VCaP (cell line): ENCODE results near the gene NELL1.

Experiments
- H3K27ac ChIP-seq: fragments of 450-650 bp; 2 replicates; pipeline ENCODE4 v1.5.1; 2017
- CTCF ChIP-seq: fragments of 450-650 bp; conservative IDR thresholded peaks from 2 replicates; pipeline ENCODE4 v1.5.1; 2017; ENCODE audit warnings: mild to moderate bottlenecking, moderate library complexity

Gene NELL1

GRCh38 chr11:21401496-21401895 is 732.1 kb downstream of the NELL1 start:
- no peak overlapping the region for H3K27ac ChIP-seq
- TF ChIP-seq CTCF = no peak

GRCh38 chr11:21402274-21402673 is 732.9 kb downstream of the NELL1 start:
- H3K27ac ChIP-seq = no peak overlapping the region
- no peak for TF ChIP-seq CTCF

GRCh38 chr11:21403069-21403468 is 733.7 kb downstream of the NELL1 start:
- TF ChIP-seq CTCF = no peak
- H3K27ac ChIP-seq = no peak overlapping the region

DNA sequence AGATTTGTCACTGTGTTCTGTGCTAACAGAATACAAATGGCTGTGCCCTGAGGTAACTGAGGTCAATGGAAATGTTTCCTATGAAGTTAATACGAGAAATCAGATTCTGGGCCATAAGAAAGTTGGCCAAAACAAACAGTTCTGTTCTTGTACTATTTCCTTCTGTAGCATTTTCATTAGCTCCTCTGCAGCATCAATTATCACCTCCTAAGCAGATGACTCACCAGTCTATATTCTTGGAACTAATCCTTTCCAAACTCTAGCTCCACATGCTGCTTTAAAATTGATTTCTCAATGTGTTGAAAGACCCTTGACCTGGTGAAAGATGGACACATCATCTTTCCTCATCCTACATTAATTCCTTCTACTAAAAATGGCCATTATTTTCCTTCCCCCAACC is 736.0 kb downstream of the NELL1 start:
- H3K27ac ChIP-seq = no peak overlapping the region
- no peak for TF ChIP-seq CTCF

GRCh38 chr11:21410513-21410912 is 741.1 kb downstream of the NELL1 start:
- no peak overlapping the region for H3K27ac ChIP-seq
- TF ChIP-seq CTCF = no peak

DNA sequence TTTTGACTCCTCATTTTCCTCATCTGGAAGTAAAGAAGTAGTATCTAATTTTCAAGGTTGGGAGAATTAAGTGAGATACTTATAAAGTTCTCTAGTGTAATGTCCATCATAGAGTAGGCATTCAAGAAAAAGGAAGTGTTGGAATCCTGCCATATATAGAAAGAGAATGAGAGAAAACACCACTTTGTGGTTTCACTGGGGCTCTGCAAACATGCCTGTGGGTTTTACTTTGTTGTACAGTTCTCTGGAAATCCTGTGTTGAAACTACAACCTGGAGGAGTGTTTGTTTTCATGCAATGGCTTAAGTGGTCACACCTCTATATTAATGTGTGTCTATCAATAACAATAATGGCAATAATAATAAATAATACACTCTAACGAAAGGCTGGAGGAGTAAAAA is 741.7 kb downstream of the NELL1 start:
- H3K27ac ChIP-seq = no peak overlapping the region
- no peak for TF ChIP-seq CTCF

DNA sequence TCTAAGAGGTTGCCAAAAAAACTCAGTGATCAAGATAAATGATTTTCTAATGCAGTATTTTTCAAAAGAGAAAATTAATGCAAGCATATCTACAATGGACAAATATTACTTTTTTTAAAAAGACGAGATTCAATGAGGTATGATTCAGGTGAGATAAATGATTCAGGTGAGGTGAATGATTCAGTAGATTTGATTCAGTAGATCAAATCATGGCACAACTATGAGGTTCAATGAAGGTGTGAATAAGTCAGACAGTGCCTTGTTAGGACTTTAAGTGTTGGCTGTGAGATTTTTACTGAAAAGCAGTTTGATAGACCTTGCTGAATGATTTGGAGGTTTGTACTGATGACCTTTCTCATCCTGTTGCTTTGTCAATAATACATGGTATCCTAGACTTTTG is 742.2 kb downstream of the NELL1 start:
- no peak overlapping the region for H3K27ac ChIP-seq
- TF ChIP-seq CTCF = no peak
